Measurements from ENCODE around the gene SNIP1. TPM values are rescaled to one million over a fixed set of nuclear protein-coding genes. Genes with fewer than 3 reads are reported as not detected.
"Not testable (repeated sequence)": the region's sequence is repeated elsewhere in the genome, so short reads cannot be mapped to it uniquely, and the experiment has no call there.

The SNIP1 gene
- polyA plus RNA-seq, 3 donors = 13.5 to 15.9 (median 15.5) TPM

GRCh38 chr1:37561133-37562132 is 7.3 kb upstream of the SNIP1 start:
- DNase-seq = no peak

GRCh38 chr1:37560401-37561132 is 6.5 kb upstream of the SNIP1 start:
- no peak for DNase-seq

GRCh38 chr1:37559957-37560379 is 5.9 kb upstream of the SNIP1 start:
- not testable (repeated sequence) for DNase-seq

GRCh38 chr1:37559080-37559479 is 5.0 kb upstream of the SNIP1 start:
- DNase-seq = no peak

GRCh38 chr1:37558411-37558810 is 4.3 kb upstream of the SNIP1 start:
- no peak for DNase-seq

GRCh38 chr1:37557402-37557801 is 3.3 kb upstream of the SNIP1 start:
- DNase-seq = no peak

- peak; percentile 91 for DNase-seq
Observed at GRCh38 chr1:37556712-37557196, 2.7 kb upstream of the SNIP1 start, which contains the start of gene DNALI1. TSS of gene DNALI1 (plus strand) at chr1:37556940. CDS start at chr1:37556995, 55 bp downstream.

- no peak for DNase-seq
Observed at GRCh38 chr1:37553598-37553926, 531 bp downstream of the SNIP1 start.

GRCh38 chr1:37549341-37549740 is 4.8 kb downstream of the SNIP1 start:
- DNase-seq = no peak

GRCh38 chr1:37545019-37545418 is 9.1 kb downstream of the SNIP1 start:
- no peak for DNase-seq

- DNase-seq = no peak
Observed at GRCh38 chr1:37544530-37544929, 9.6 kb downstream of the SNIP1 start.

GRCh38 chr1:37540036-37540785 is 13.9 kb downstream of the SNIP1 start:
- DNase-seq = no peak

- DNase-seq = not testable (repeated sequence)
Observed at GRCh38 chr1:37539154-37539553, 14.9 kb downstream of the SNIP1 start.

GRCh38 chr1:37537378-37537777 is 16.7 kb downstream of the SNIP1 start:
- no peak for DNase-seq

- no peak for DNase-seq
Observed at GRCh38 chr1:37533317-37534093, 20.6 kb downstream of the SNIP1 start.

- DNase-seq = not testable (repeated sequence)
Observed at GRCh38 chr1:37532418-37533156, 21.5 kb downstream of the SNIP1 start.

- not testable (repeated sequence) for DNase-seq
Observed at GRCh38 chr1:37529888-37530287, 24.2 kb downstream of the SNIP1 start.

GRCh38 chr1:37519613-37520012 is 34.5 kb downstream of the SNIP1 start:
- no peak for DNase-seq

GRCh38 chr1:37518929-37519328 is 35.2 kb downstream of the SNIP1 start:
- not testable (repeated sequence) for DNase-seq

GRCh38 chr1:37518241-37518640 is 35.9 kb downstream of the SNIP1 start:
- DNase-seq = not testable (repeated sequence)

Measured in renal pelvis (tissue), 4 donors.